SK-N-SH (cell line): ENCODE results near the gene MEGF8. TPM values are rescaled to one million over a fixed set of nuclear protein-coding genes. Genes with fewer than 3 reads are reported as not detected.

Experiments used
- polyA plus RNA-seq, 3 experiments: library from polyadenylated mRNA; depleted of rRNA; stranded (reverse); fragments of >200 nt; gene quantifications; 2 replicates each; pipeline ENCODE4 v1.2.3, GENCODE V29; 2012
- small RNA-seq, 7 experiments: library from RNA; depleted of rRNA; stranded (forward); fragments of <200 nt; gene quantifications; one replicate each; pipeline ENCODE3, GENCODE V24; 2012

The MEGF8 gene
- polyA plus RNA-seq, 1 of the 3 experiments (the other 2 are of a cell fraction), result 19.1 TPM

Small RNAs within 50 kb of the gene (small RNA-seq; reads per million reads assigned to genes)
- 0 reads per million in 7 experiments for gene MIR8077

Other genes starting within 250 kb of the MEGF8 start
- 6.9 and 8.5 TPM in 2 replicates for gene ZNF574, start 249.5 kb upstream of the MEGF8 start, polyA plus RNA-seq (2012; rRNA removed)
- 0.15 and 0.49 TPM in 2 replicates for gene POU2F2, start 193.2 kb upstream of the MEGF8 start, polyA plus RNA-seq (2012; rRNA removed)
- 30.2 and 31.1 TPM in 2 replicates for gene DEDD2, start 108.0 kb upstream of the MEGF8 start, polyA plus RNA-seq (2012; rRNA removed)
- 3.5 and 4.0 TPM in 2 replicates for gene ZNF526, start 105.3 kb upstream of the MEGF8 start, polyA plus RNA-seq (2012; rRNA removed)
- gene GSK3A, start 83.0 kb upstream of the MEGF8 start, polyA plus RNA-seq (2012; rRNA removed), result 42.1 and 47.2 TPM in 2 replicates
- 89.6 and 94.5 TPM in 2 replicates for gene ERF, start 70.5 kb upstream of the MEGF8 start, polyA plus RNA-seq (2012; rRNA removed)
- gene CIC, start 56.4 kb upstream of the MEGF8 start, polyA plus RNA-seq (2012; rRNA removed), result 8.6 and 16.9 TPM in 2 replicates
- 1.3 TPM in 2 replicates for gene PRR19, start 23.5 kb upstream of the MEGF8 start, polyA plus RNA-seq (2012; rRNA removed)
- gene PAFAH1B3, start 23.0 kb upstream of the MEGF8 start, polyA plus RNA-seq (2012; rRNA removed), result 105 and 160 TPM in 2 replicates
- 0.37 and 2.0 TPM in 2 replicates for gene TMEM145, start 12.3 kb upstream of the MEGF8 start, polyA plus RNA-seq (2012; rRNA removed)
- gene CNFN, start 64.7 kb downstream of the MEGF8 start, polyA plus RNA-seq (2012; rRNA removed), result 2.3 and 4.5 TPM in 2 replicates
- gene LIPE, start 101.8 kb downstream of the MEGF8 start, polyA plus RNA-seq (2012; rRNA removed), result 3.2 and 4.4 TPM in 2 replicates
- gene CXCL17, start 117.3 kb downstream of the MEGF8 start, polyA plus RNA-seq (2012; rRNA removed), result not detected in 2 replicates
- 0.49 and 0.53 TPM in 2 replicates for gene CEACAM1, start 202.8 kb downstream of the MEGF8 start, polyA plus RNA-seq (2012; rRNA removed)